PC-9 (cell line): ENCODE results near the gene PMM2.

Experiments
- CTCF ChIP-seq: fragments of 200-600 bp; sonication (generic); conservative IDR thresholded peaks from 2 replicates; pipeline ENCODE4 v1.6.1; 2017; ENCODE audit warnings: mixed run types, antibody characterized with exemption, mild to moderate bottlenecking, moderate library complexity
- EZH2 ChIP-seq: fragments of 200-600 bp; sonication (generic); IDR thresholded peaks from 2 replicates; pipeline ENCODE4 v1.8.0; 2017; ENCODE audit warnings: antibody characterized with exemption, low read depth

- TF ChIP-seq CTCF: no peak
- TF ChIP-seq EZH2: no peak
These were observed 89.8 kb downstream of the PMM2 start for GRCh38 chr16:8887431-8887765.
